Peyer's patch (tissue), 4 donors: Measurements from ENCODE around the gene IRAK2.

Experiments
- CTCF ChIP-seq, 6 experiments: fragments of 450-650 bp in 4 of 6; fragments of 200-600 bp in 2 of 6; sonication (generic) in 1 of 6; IDR thresholded peaks; one replicate each; pipeline ENCODE4 v1.5.1; 2017 to 2019; ENCODE audit warnings: antibody characterized with exemption in 6 of 6, mild to moderate bottlenecking in 3 of 6, moderate library complexity in 1 of 6
- POLR2A ChIP-seq, 2 donors: fragments of 450-650 bp; IDR thresholded peaks; one replicate each; pipeline ENCODE4 v1.5.1; 2017; ENCODE audit warnings: antibody characterized with exemption in 2 of 2, mild to moderate bottlenecking in 2 of 2, moderate library complexity in 2 of 2

- TF ChIP-seq CTCF (IDR thresholded peaks at IDR 0.05), result peak; percentile 76 to 99 (median 88)
- TF ChIP-seq POLR2A (IDR thresholded peaks at IDR 0.05), result peak; percentile 41 to 65
Measured at GRCh38 chr3:10164546-10165393, at the start of gene IRAK2.
